LNCAP (cell line): ENCODE measurements around the gene PTPRE.

Experiments
- TF ChIP-seq, protein P1 (sequence below): fragments of 450-650 bp; IDR thresholded peaks from 2 replicates; pipeline ENCODE4 v1.5.1; 2017; ENCODE audit warnings: mild to moderate bottlenecking

PTPRE gene

DNA sequence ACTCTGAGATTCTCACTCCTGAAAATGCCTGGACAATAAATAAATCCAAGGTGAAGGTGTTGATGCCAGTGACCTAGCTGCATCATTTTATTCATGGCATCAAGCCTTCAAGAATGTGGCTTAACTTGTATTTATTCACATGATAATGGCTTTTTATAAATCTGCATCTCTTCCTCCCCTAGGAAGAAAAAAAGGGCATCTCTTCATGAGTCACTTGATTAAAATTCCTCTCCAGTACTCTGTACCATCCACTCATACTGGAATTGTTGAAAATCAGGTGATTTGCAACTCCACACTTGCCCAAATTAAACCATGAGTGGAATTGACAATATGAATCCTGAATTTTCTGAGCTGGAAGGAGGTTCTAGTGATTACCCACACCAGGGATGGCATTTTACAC is 30.2 kb downstream of the PTPRE start:
- TF ChIP-seq, protein P1, sequence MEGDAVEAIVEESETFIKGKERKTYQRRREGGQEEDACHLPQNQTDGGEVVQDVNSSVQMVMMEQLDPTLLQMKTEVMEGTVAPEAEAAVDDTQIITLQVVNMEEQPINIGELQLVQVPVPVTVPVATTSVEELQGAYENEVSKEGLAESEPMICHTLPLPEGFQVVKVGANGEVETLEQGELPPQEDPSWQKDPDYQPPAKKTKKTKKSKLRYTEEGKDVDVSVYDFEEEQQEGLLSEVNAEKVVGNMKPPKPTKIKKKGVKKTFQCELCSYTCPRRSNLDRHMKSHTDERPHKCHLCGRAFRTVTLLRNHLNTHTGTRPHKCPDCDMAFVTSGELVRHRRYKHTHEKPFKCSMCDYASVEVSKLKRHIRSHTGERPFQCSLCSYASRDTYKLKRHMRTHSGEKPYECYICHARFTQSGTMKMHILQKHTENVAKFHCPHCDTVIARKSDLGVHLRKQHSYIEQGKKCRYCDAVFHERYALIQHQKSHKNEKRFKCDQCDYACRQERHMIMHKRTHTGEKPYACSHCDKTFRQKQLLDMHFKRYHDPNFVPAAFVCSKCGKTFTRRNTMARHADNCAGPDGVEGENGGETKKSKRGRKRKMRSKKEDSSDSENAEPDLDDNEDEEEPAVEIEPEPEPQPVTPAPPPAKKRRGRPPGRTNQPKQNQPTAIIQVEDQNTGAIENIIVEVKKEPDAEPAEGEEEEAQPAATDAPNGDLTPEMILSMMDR, result no peak

- TF ChIP-seq, protein P1, result no peak
Observed at GRCh38 chr10:127937915-127938463, 31.1 kb downstream of the PTPRE start.

GRCh38 chr10:127939786-127940330 is 33.0 kb downstream of the PTPRE start:
- TF ChIP-seq, protein P1, result no peak

- TF ChIP-seq, protein P1, result no peak
Observed at GRCh38 chr10:127940866-127941640, 34.1 kb downstream of the PTPRE start.

- TF ChIP-seq, protein P1, result no peak
Observed at GRCh38 chr10:127942811-127943210, 35.9 kb downstream of the PTPRE start.

DNA sequence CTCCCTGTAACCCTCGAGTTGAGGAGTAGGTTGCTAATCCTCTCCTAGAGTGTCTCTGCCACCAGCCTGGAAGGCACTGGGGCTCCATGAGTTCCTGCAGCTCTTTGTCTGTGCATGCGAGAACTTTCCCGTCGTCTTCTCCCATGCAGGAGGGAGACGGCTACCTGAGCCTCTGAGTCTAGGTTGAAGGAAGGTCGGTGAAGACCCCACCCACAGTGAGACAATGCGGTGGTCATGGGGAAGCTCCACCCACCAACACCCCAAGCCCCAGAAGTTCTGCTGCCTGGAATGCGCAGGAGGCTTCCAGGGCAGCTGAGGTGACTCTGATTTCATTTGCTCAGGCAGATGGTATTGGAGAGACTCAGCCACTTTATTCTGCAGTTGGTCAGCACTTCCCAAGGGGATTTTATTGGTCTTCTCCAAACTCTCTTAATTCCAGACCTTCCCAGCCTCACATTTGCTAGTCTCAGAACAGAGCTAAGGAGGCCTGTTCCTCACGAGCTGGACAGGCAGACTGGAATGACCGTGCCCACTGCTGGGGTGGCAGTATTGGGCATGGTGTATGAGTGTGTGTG is 36.5 kb downstream of the PTPRE start:
- TF ChIP-seq, protein P1, result no peak

GRCh38 chr10:127944256-127944655 is 37.4 kb downstream of the PTPRE start:
- TF ChIP-seq, protein P1, result no peak
